ENCODE results near the gene DLK1.

Gene DLK1

GRCh38 chr14:100739306-100739705 is 12.6 kb downstream of the DLK1 start:
- Histone ChIP-seq H3K9ac (ENCODE audit: low read depth in 1 of 2, low read length in 2 of 2) (no peak overlapping the region), H3K9me3 (ENCODE audit: control insufficient read depth in 2 of 2, low read length in 2 of 2) (no peaks in the 10 kb centered on the region), H3K36me3 (ENCODE audit: control insufficient read depth in 2 of 2, insufficient read depth in 2 of 2, low read length in 2 of 2) (no peaks in the 10 kb centered on the region), H3K4me1 (ENCODE audit: control insufficient read depth in 2 of 2, insufficient read depth in 2 of 2, low read length in 2 of 2) (no peaks in the 10 kb centered on the region), H3K4me3 (ENCODE audit: low read length in 2 of 2) (no peak overlapping the region), H3K27ac (ENCODE audit: low read depth in 2 of 2, low read length in 2 of 2) (no peak overlapping the region), H3K27me3 (ENCODE audit: control insufficient read depth in 2 of 2, insufficient read depth in 2 of 2, low read length in 2 of 2) (no peaks in the 10 kb centered on the region)

GRCh38 chr14:100740196-100740825 is 13.6 kb downstream of the DLK1 start:
- no peaks in the 10 kb centered on the region for H3K9me3 ChIP-seq (ENCODE audit: control insufficient read depth in 2 of 2, low read length in 2 of 2)
- no peak overlapping the region for H3K27ac ChIP-seq (ENCODE audit: low read depth in 2 of 2, low read length in 2 of 2)
- no peak overlapping the region for H3K4me3 ChIP-seq (ENCODE audit: low read length in 2 of 2)
- no peaks in the 10 kb centered on the region for H3K4me1 ChIP-seq (ENCODE audit: control insufficient read depth in 2 of 2, insufficient read depth in 2 of 2, low read length in 2 of 2)
- H3K9ac ChIP-seq (ENCODE audit: low read depth in 1 of 2, low read length in 2 of 2), result no peak overlapping the region
- H3K27me3 ChIP-seq (ENCODE audit: control insufficient read depth in 2 of 2, insufficient read depth in 2 of 2, low read length in 2 of 2), result no peaks in the 10 kb centered on the region
- no peaks in the 10 kb centered on the region for H3K36me3 ChIP-seq (ENCODE audit: control insufficient read depth in 2 of 2, insufficient read depth in 2 of 2, low read length in 2 of 2)

- no peaks in the 10 kb centered on the region for H3K27me3 ChIP-seq (ENCODE audit: control insufficient read depth in 2 of 2, insufficient read depth in 2 of 2, low read length in 2 of 2)
- H3K9me3 ChIP-seq (ENCODE audit: control insufficient read depth in 2 of 2, low read length in 2 of 2), result no peaks in the 10 kb centered on the region
- no peak overlapping the region for H3K9ac ChIP-seq (ENCODE audit: low read depth in 1 of 2, low read length in 2 of 2)
- no peaks in the 10 kb centered on the region for H3K4me1 ChIP-seq (ENCODE audit: control insufficient read depth in 2 of 2, insufficient read depth in 2 of 2, low read length in 2 of 2)
- no peak overlapping the region for H3K4me3 ChIP-seq (ENCODE audit: low read length in 2 of 2)
- no peaks in the 10 kb centered on the region for H3K36me3 ChIP-seq (ENCODE audit: control insufficient read depth in 2 of 2, insufficient read depth in 2 of 2, low read length in 2 of 2)
- H3K27ac ChIP-seq (ENCODE audit: low read depth in 2 of 2, low read length in 2 of 2), result no peak overlapping the region
Measured at GRCh38 chr14:100740929-100741328, 14.2 kb downstream of the DLK1 start.

GRCh38 chr14:100741966-100742365 is 15.3 kb downstream of the DLK1 start:
- Histone ChIP-seq H3K4me1 (ENCODE audit: control insufficient read depth in 2 of 2, insufficient read depth in 2 of 2, low read length in 2 of 2) (no peaks in the 10 kb centered on the region), H3K9ac (ENCODE audit: low read depth in 1 of 2, low read length in 2 of 2) (no peak overlapping the region), H3K27me3 (ENCODE audit: control insufficient read depth in 2 of 2, insufficient read depth in 2 of 2, low read length in 2 of 2) (no peaks in the 10 kb centered on the region), H3K4me3 (ENCODE audit: low read length in 2 of 2) (no peak overlapping the region), H3K27ac (ENCODE audit: low read depth in 2 of 2, low read length in 2 of 2) (no peak overlapping the region), H3K36me3 (ENCODE audit: control insufficient read depth in 2 of 2, insufficient read depth in 2 of 2, low read length in 2 of 2) (no peaks in the 10 kb centered on the region), H3K9me3 (ENCODE audit: control insufficient read depth in 2 of 2, low read length in 2 of 2) (no peaks in the 10 kb centered on the region)

DNA sequence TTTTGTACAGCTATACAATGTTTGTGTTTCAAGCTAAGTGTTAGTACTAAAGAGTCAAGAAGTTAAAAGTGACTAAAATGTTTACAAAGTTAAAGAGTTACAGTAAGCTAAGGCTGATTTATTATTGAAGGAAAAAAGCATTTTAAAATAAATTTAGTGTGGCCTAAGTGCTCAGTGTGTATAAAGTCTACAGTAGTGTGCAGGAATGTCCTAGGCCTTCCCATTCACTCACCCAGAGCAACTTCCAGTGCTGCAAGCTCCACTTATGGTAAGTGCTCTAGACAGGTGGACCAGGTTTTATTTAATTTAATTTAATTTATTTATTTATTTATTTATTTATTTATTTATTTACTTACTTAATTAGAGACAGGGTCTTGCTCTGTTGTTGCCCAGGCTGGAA is 19.6 kb downstream of the DLK1 start:
- H3K36me3 ChIP-seq (ENCODE audit: control insufficient read depth in 2 of 2, insufficient read depth in 2 of 2, low read length in 2 of 2), result no peaks in the 10 kb centered on the region
- no peaks in the 10 kb centered on the region for H3K9me3 ChIP-seq (ENCODE audit: control insufficient read depth in 2 of 2, low read length in 2 of 2)
- no peak overlapping the region for H3K9ac ChIP-seq (ENCODE audit: low read depth in 1 of 2, low read length in 2 of 2)
- H3K4me3 ChIP-seq (ENCODE audit: low read length in 2 of 2), result no peak overlapping the region
- no peaks in the 10 kb centered on the region for H3K27me3 ChIP-seq (ENCODE audit: control insufficient read depth in 2 of 2, insufficient read depth in 2 of 2, low read length in 2 of 2)
- H3K4me1 ChIP-seq (ENCODE audit: control insufficient read depth in 2 of 2, insufficient read depth in 2 of 2, low read length in 2 of 2), result no peaks in the 10 kb centered on the region
- no peak overlapping the region for H3K27ac ChIP-seq (ENCODE audit: low read depth in 2 of 2, low read length in 2 of 2)

DNA sequence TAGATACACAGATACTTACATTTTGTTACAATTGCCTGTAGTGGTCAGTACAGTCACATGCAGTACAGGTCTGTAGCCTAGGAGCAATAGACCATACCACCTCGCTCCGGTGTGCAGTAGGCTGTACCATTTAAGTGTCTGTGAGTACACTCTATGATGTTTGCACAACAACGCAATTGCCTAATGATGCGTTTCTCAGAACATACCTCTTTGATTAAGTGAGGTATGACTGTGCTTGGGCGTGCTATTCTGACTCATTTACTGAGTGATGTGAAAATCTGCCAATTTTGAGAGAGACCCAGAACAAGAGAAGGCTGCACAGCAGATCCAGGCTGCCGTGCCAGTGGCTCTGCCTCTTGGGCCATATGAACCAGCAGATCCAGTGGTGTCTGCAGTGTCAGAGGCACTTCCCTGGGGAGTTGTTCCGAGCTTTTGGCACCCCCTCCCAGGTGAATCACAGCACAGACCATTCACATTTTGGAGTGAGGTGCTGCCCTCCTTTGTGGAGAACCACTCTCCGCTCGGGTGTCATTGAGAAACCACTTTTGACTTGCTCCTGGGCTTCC is 20.4 kb downstream of the DLK1 start:
- Histone ChIP-seq H3K27me3 (ENCODE audit: control insufficient read depth in 2 of 2, insufficient read depth in 2 of 2, low read length in 2 of 2) (no peaks in the 10 kb centered on the region), H3K4me3 (ENCODE audit: low read length in 2 of 2) (no peak overlapping the region), H3K27ac (ENCODE audit: low read depth in 2 of 2, low read length in 2 of 2) (no peak overlapping the region), H3K36me3 (ENCODE audit: control insufficient read depth in 2 of 2, insufficient read depth in 2 of 2, low read length in 2 of 2) (no peaks in the 10 kb centered on the region), H3K9ac (ENCODE audit: low read depth in 1 of 2, low read length in 2 of 2) (no peak overlapping the region), H3K9me3 (ENCODE audit: control insufficient read depth in 2 of 2, low read length in 2 of 2) (no peaks in the 10 kb centered on the region), H3K4me1 (ENCODE audit: control insufficient read depth in 2 of 2, insufficient read depth in 2 of 2, low read length in 2 of 2) (no peaks in the 10 kb centered on the region)

- no peak overlapping the region for H3K4me3 ChIP-seq (ENCODE audit: low read length in 2 of 2)
- H3K27ac ChIP-seq (ENCODE audit: low read depth in 2 of 2, low read length in 2 of 2), result no peak overlapping the region
- H3K4me1 ChIP-seq (ENCODE audit: control insufficient read depth in 2 of 2, insufficient read depth in 2 of 2, low read length in 2 of 2), result no peaks in the 10 kb centered on the region
Measured at GRCh38 chr14:100747736-100748135, 21.0 kb downstream of the DLK1 start.

DNA sequence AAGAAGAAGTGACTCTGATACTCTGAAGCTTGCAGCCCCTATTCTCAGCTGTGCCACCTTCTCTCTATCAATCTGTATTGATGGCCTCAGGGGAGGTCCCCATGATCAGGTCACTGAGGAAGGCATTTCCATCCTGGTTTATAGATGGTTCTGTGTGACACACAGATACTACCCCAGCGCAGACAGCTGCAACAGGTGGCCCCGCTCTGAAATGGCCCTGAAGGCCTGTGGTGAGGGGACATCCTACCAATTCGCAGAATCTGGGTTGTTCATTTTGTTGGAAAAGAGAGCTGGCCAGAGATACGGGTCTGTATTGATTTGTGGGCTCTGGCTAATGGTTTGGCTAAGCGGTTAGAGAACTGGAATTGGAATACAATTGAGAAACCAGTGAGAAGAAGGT is 21.7 kb downstream of the DLK1 start:
- H3K4me1 ChIP-seq (ENCODE audit: control insufficient read depth in 2 of 2, insufficient read depth in 2 of 2, low read length in 2 of 2), result no peaks in the 10 kb centered on the region
- H3K4me3 ChIP-seq (ENCODE audit: low read length in 2 of 2), result no peak overlapping the region
- H3K27ac ChIP-seq (ENCODE audit: low read depth in 2 of 2, low read length in 2 of 2), result no peak overlapping the region
- no peaks in the 10 kb centered on the region for H3K9me3 ChIP-seq (ENCODE audit: control insufficient read depth in 2 of 2, low read length in 2 of 2)
- H3K9ac ChIP-seq (ENCODE audit: low read depth in 1 of 2, low read length in 2 of 2), result no peak overlapping the region
- peaks cover 0 to 5% of the 10 kb centered on the region in 2 donors for H3K27me3 ChIP-seq (ENCODE audit: control insufficient read depth in 2 of 2, insufficient read depth in 2 of 2, low read length in 2 of 2)
- no peaks in the 10 kb centered on the region for H3K36me3 ChIP-seq (ENCODE audit: control insufficient read depth in 2 of 2, insufficient read depth in 2 of 2, low read length in 2 of 2)

More at GRCh38 chr14:100747736-100748135, 21.0 kb downstream of the DLK1 start:
- Histone ChIP-seq H3K36me3 (ENCODE audit: control insufficient read depth in 2 of 2, insufficient read depth in 2 of 2, low read length in 2 of 2) (no peaks in the 10 kb centered on the region), H3K9ac (ENCODE audit: low read depth in 1 of 2, low read length in 2 of 2) (no peak overlapping the region), H3K9me3 (ENCODE audit: control insufficient read depth in 2 of 2, low read length in 2 of 2) (no peaks in the 10 kb centered on the region), H3K27me3 (ENCODE audit: control insufficient read depth in 2 of 2, insufficient read depth in 2 of 2, low read length in 2 of 2) (peaks cover 0 to under 1% of the 10 kb centered on the region in 2 donors)

DNA sequence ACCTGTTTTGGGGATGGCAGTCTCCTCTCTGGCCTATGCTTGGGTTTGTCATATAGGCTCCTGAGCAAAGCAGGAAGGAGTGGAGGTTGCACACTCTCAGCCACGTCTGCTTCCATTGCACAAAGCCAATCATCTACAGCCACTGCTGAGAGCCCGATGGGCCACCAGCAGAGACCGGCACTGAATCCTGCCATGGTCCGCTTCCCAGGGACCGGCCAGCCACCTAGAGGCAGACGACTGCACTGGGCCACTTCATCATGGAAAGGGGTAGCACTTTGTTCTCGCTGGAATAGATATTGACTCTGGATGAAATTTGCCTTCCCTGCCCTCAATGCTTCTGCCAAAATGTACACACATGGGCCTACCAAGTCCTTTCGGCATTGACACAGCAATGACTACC is 22.3 kb downstream of the DLK1 start:
- no peaks in the 10 kb centered on the region for H3K4me1 ChIP-seq (ENCODE audit: control insufficient read depth in 2 of 2, insufficient read depth in 2 of 2, low read length in 2 of 2)
- H3K9ac ChIP-seq (ENCODE audit: low read depth in 1 of 2, low read length in 2 of 2), result no peak overlapping the region
- H3K4me3 ChIP-seq (ENCODE audit: low read length in 2 of 2), result no peak overlapping the region
- H3K27me3 ChIP-seq (ENCODE audit: control insufficient read depth in 2 of 2, insufficient read depth in 2 of 2, low read length in 2 of 2), result peaks cover 0 to 5% of the 10 kb centered on the region in 2 donors
- no peaks in the 10 kb centered on the region for H3K36me3 ChIP-seq (ENCODE audit: control insufficient read depth in 2 of 2, insufficient read depth in 2 of 2, low read length in 2 of 2)
- no peaks in the 10 kb centered on the region for H3K9me3 ChIP-seq (ENCODE audit: control insufficient read depth in 2 of 2, low read length in 2 of 2)
- no peak overlapping the region for H3K27ac ChIP-seq (ENCODE audit: low read depth in 2 of 2, low read length in 2 of 2)

- Histone ChIP-seq H3K4me1 (ENCODE audit: control insufficient read depth in 2 of 2, insufficient read depth in 2 of 2, low read length in 2 of 2) (no peaks in the 10 kb centered on the region), H3K4me3 (ENCODE audit: low read length in 2 of 2) (no peak overlapping the region), H3K27me3 (ENCODE audit: control insufficient read depth in 2 of 2, insufficient read depth in 2 of 2, low read length in 2 of 2) (peaks cover 0 to 5% of the 10 kb centered on the region in 2 donors), H3K9me3 (ENCODE audit: control insufficient read depth in 2 of 2, low read length in 2 of 2) (no peaks in the 10 kb centered on the region), H3K9ac (ENCODE audit: low read depth in 1 of 2, low read length in 2 of 2) (no peak overlapping the region), H3K36me3 (ENCODE audit: control insufficient read depth in 2 of 2, insufficient read depth in 2 of 2, low read length in 2 of 2) (no peaks in the 10 kb centered on the region), H3K27ac (ENCODE audit: low read depth in 2 of 2, low read length in 2 of 2) (no peak overlapping the region)
Measured at GRCh38 chr14:100749967-100750597, 23.4 kb downstream of the DLK1 start.
